K562 treated with DMSO at 1 percent for 48 hours (cell line): ENCODE results near the gene MRPL32. TPM values are rescaled to one million over a fixed set of nuclear protein-coding genes. Genes with fewer than 3 reads are reported as not detected.

Experiments
- total RNA-seq: library from RNA; unstranded; fragments of 300-600 nt; gene quantifications from 2 replicates; pipeline ENCODE4 v1.2.3, GENCODE V29; 2022; ENCODE audit warnings: low replicate concordance; ENCODE audit errors: extremely low read depth

MRPL32 gene
- total RNA-seq = not detected in 2 replicates

GRCh38 chr7:42931834-42932651, at the start of gene MRPL32, which contains the start of gene PSMA2:
TSS of gene MRPL32 (plus strand) at chr7:42932376. CDS start at chr7:42932387, 11 bp downstream.
TSS of gene PSMA2 (minus strand) at chr7:42932174. CDS start at chr7:42932158, 16 bp downstream.

GRCh38 chr7:42911454-42912447, 20.4 kb upstream of the MRPL32 start, which contains the start of gene C7orf25:
TSS of gene C7orf25 (minus strand) at chr7:42912070. CDS start at chr7:42910900, 1,170 bp downstream.

Other genes with a start within 250 kb of the MRPL32 start
- not detected in 2 replicates for gene C7orf25, start 20.3 kb upstream of the MRPL32 start, total RNA-seq
- not detected in 2 replicates for gene PSMA2, start 202 bp upstream of the MRPL32 start, total RNA-seq
- not detected in 2 replicates for gene HECW1, start 180.3 kb downstream of the MRPL32 start, total RNA-seq